ENCODE data around the gene AKAP13.

Gene AKAP13

GRCh38 chr15:85383470-85384148, 3.2 kb downstream of the AKAP13 start:
- TF ChIP-seq, protein P1, sequence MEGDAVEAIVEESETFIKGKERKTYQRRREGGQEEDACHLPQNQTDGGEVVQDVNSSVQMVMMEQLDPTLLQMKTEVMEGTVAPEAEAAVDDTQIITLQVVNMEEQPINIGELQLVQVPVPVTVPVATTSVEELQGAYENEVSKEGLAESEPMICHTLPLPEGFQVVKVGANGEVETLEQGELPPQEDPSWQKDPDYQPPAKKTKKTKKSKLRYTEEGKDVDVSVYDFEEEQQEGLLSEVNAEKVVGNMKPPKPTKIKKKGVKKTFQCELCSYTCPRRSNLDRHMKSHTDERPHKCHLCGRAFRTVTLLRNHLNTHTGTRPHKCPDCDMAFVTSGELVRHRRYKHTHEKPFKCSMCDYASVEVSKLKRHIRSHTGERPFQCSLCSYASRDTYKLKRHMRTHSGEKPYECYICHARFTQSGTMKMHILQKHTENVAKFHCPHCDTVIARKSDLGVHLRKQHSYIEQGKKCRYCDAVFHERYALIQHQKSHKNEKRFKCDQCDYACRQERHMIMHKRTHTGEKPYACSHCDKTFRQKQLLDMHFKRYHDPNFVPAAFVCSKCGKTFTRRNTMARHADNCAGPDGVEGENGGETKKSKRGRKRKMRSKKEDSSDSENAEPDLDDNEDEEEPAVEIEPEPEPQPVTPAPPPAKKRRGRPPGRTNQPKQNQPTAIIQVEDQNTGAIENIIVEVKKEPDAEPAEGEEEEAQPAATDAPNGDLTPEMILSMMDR (IDR thresholded peaks at IDR 0.05; ENCODE audit: low read depth, low read length, missing control alignments): no peak
- H3K4me3 ChIP-seq (ENCODE audit: low read depth, low read length): no peak overlapping the region
- DNase-seq (ENCODE audit: low read depth): no peak
- in situ Hi-C loops (cut with HindIII; ENCODE audit: low sequenced_read_pairs): no loop called here

DNA sequence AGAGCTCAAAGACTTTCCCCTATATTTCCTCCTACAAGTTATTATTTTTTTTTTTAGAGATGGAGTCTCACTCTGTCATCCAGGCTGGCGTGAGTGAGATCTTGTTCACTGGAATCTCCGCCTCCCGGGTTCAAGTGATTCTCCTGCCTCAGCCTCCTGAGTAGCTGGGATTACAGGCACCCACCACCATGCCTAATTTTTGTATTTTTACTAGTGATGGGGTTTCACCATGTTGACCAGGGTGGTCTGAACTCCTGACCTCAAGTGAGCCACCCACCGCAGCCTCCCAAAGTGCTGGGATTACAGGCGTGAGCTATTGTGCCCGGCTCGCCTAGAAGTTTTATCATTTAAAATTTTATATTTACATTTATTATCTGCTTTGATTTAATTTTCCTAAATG, 5.9 kb downstream of the AKAP13 start:
- H3K4me3 ChIP-seq (ENCODE audit: low read depth, low read length): no peak overlapping the region
- in situ Hi-C loops (cut with HindIII; ENCODE audit: low sequenced_read_pairs): no loop called here
- DNase-seq (ENCODE audit: low read depth): no peak
- TF ChIP-seq, protein P1 (IDR thresholded peaks at IDR 0.05; ENCODE audit: low read depth, low read length, missing control alignments): no peak

GRCh38 chr15:85388566-85389305, 8.3 kb downstream of the AKAP13 start:
- in situ Hi-C loops (cut with HindIII; ENCODE audit: low sequenced_read_pairs): no loop called here
- DNase-seq (ENCODE audit: low read depth): no peak
- TF ChIP-seq, protein P1 (IDR thresholded peaks at IDR 0.05; ENCODE audit: low read depth, low read length, missing control alignments): no peak
- no peak overlapping the region for H3K4me3 ChIP-seq (ENCODE audit: low read depth, low read length)

DNA sequence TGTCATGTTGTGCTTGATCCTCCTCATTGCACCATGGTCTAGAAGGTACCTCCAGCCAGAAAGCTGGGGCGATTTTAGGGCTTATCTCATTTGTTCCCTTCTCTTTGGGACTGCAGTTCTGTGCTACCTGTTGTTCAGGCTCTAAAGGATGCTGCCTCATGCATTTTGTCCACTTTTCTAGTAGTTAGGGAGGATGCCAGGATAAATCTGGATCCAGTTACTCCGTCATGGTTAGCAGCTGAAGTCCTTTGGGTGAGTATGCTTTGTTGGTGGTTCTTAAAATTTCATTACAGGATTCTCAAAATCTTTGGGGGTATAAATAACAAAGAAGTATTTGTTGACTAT, 8.9 kb downstream of the AKAP13 start:
- TF ChIP-seq, protein P1 (IDR thresholded peaks at IDR 0.05; ENCODE audit: low read depth, low read length, missing control alignments): no peak
- in situ Hi-C loops (cut with HindIII; ENCODE audit: low sequenced_read_pairs): no loop called here
- DNase-seq (ENCODE audit: low read depth): no peak
- no peak overlapping the region for H3K4me3 ChIP-seq (ENCODE audit: low read depth, low read length)

- TF ChIP-seq, protein P1 (IDR thresholded peaks at IDR 0.05; ENCODE audit: low read depth, low read length, missing control alignments): no peak
- no peak overlapping the region for H3K4me3 ChIP-seq (ENCODE audit: low read depth, low read length)
- DNase-seq (ENCODE audit: low read depth): no peak
- in situ Hi-C loops (cut with HindIII; ENCODE audit: low sequenced_read_pairs): no loop called here
Observed at GRCh38 chr15:85389772-85390171, 9.4 kb downstream of the AKAP13 start.

DNA sequence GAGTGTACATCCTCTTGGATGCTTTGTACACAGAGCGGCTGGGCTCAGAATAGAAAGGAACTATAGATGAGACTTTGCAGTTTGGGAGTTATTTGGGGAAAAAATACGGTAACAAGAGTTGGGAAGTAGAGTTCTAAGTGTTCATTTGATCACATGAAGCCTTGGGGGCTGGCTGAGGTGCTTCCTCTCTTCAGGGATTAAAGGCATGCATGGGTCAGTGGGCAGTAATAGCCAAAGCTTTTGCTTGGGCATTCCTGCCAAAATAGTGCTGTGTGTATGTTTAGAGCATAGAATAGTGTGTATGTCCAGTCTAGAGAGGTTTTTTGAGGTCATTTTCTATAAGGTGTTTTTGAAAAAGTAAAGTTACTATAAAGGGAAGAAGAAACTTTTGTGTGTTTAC, 12.8 kb downstream of the AKAP13 start:
- no peak for DNase-seq (ENCODE audit: low read depth)
- no peak overlapping the region for H3K4me3 ChIP-seq (ENCODE audit: low read depth, low read length)
- in situ Hi-C loops (cut with HindIII; ENCODE audit: low sequenced_read_pairs): no loop called here
- TF ChIP-seq, protein P1 (IDR thresholded peaks at IDR 0.05; ENCODE audit: low read depth, low read length, missing control alignments): no peak
